CD4-positive, alpha-beta T cell treated with Interleukin-10 for 1 hour (primary cell): ENCODE results near the gene ABCA5.

Source experiments
- DNase-seq: peaks from one replicate; pipeline ENCODE4 v3.0.0-alpha.2; 2020

Gene ABCA5

GRCh38 chr17:69250641-69251040 lies 76.3 kb downstream of the ABCA5 start:
- no peak for DNase-seq

- peak; percentile 31 for DNase-seq
Measured at GRCh38 chr17:69246726-69247375, 80.1 kb downstream of the ABCA5 start.

GRCh38 chr17:69246202-69246601 lies 80.7 kb downstream of the ABCA5 start:
- no peak for DNase-seq

- DNase-seq: no peak
Measured at GRCh38 chr17:69245617-69246016, 81.3 kb downstream of the ABCA5 start.

- no peak for DNase-seq
Measured at GRCh38 chr17:69239611-69240600, 87.0 kb downstream of the ABCA5 start.

- DNase-seq: no peak
Measured at GRCh38 chr17:69236946-69237345, 90.0 kb downstream of the ABCA5 start.

- DNase-seq: no peak
Measured at GRCh38 chr17:69236464-69236863, 90.5 kb downstream of the ABCA5 start.

GRCh38 chr17:69235338-69236058 lies 91.4 kb downstream of the ABCA5 start:
- peak; percentile 59 for DNase-seq

- no peak for DNase-seq
Measured at GRCh38 chr17:69232650-69233049, 94.3 kb downstream of the ABCA5 start.

- DNase-seq: no peak
Measured at GRCh38 chr17:69231521-69231920, 95.4 kb downstream of the ABCA5 start.

- no peak for DNase-seq
Measured at GRCh38 chr17:69230939-69231338, 96.0 kb downstream of the ABCA5 start.

GRCh38 chr17:69228576-69228975 lies 98.4 kb downstream of the ABCA5 start, which contains the start of gene ABCA10:
ABCA10 (minus strand) TSS chr17:69228824; CDS start chr17:69225358, 3,466 bp downstream.
- DNase-seq: no peak

- DNase-seq: no peak
Measured at GRCh38 chr17:69228018-69228417, 98.9 kb downstream of the ABCA5 start.

- no peak for DNase-seq
Measured at GRCh38 chr17:69227541-69227940, 99.4 kb downstream of the ABCA5 start.

GRCh38 chr17:69223809-69224208 lies 103.1 kb downstream of the ABCA5 start:
- no peak for DNase-seq

GRCh38 chr17:69222707-69223258 lies 104.2 kb downstream of the ABCA5 start:
- DNase-seq: no peak

- DNase-seq: no peak
Measured at GRCh38 chr17:69220098-69220497, 106.8 kb downstream of the ABCA5 start.

- no peak for DNase-seq
Measured at GRCh38 chr17:69218986-69219385, 107.9 kb downstream of the ABCA5 start.

GRCh38 chr17:69213059-69213813 lies 113.7 kb downstream of the ABCA5 start:
- no peak for DNase-seq

- DNase-seq: no peak
Measured at GRCh38 chr17:69208640-69209039, 118.3 kb downstream of the ABCA5 start.

GRCh38 chr17:69207151-69207550 lies 119.8 kb downstream of the ABCA5 start:
- no peak for DNase-seq

- DNase-seq: no peak
Measured at GRCh38 chr17:69198238-69198637, 128.7 kb downstream of the ABCA5 start.
